Skeletal muscle satellite cell (primary cell): ENCODE results near the gene KRTAP5-2.
"Not testable (repeated sequence)": the region's sequence is repeated elsewhere in the genome, so short reads cannot be mapped to it uniquely, and the experiment has no call there.

Experiments used
- H3K27me3 ChIP-seq: 2 replicates; pipeline ENCODE4 v1.7.0; 2013; ENCODE audit warnings: low read length; ENCODE audit not compliant: control insufficient read depth, insufficient read depth
- H3K36me3 ChIP-seq: 2 replicates; pipeline ENCODE4 v1.7.0; 2013; ENCODE audit warnings: mild to moderate bottlenecking, control low read depth, low read length; ENCODE audit not compliant: insufficient read depth
- H3K4me1 ChIP-seq: 2 replicates; pipeline ENCODE4 v1.7.0; 2013; ENCODE audit warnings: low read length; ENCODE audit not compliant: control insufficient read depth, insufficient read depth
- H3K4me2 ChIP-seq: 2 replicates; pipeline ENCODE4 v1.7.0; 2013; ENCODE audit warnings: mild to moderate bottlenecking, low read length
- H3K4me3 ChIP-seq: 2 replicates; pipeline ENCODE4 v1.7.0; 2013; ENCODE audit warnings: low read length
- H3K9ac ChIP-seq: 2 replicates; pipeline ENCODE4 v1.7.0; 2013; ENCODE audit warnings: mild to moderate bottlenecking, low read depth, low read length, moderate library complexity
- H3K9me3 ChIP-seq: replicated peaks from 2 replicates; pipeline ENCODE4 v1.7.0; 2013; ENCODE audit warnings: mild to moderate bottlenecking, control low read depth, low read length

The KRTAP5-2 gene

GRCh38 chr11:1582909-1583308 lies 15.2 kb downstream of the KRTAP5-2 start:
- not testable (repeated sequence) for H3K4me2 ChIP-seq, H3K9ac ChIP-seq, H3K36me3 ChIP-seq, H3K4me1 ChIP-seq, H3K9me3 ChIP-seq, H3K4me3 ChIP-seq
- peaks cover 25% of the 10 kb centered on the region for H3K27me3 ChIP-seq

- Histone ChIP-seq H3K9ac (no peak overlapping the region), H3K36me3 (no peaks in the 10 kb centered on the region), H3K9me3 (no peaks in the 10 kb centered on the region), H3K4me1 (no peaks in the 10 kb centered on the region), H3K4me3 (no peak overlapping the region), H3K27me3 (peaks cover 26% of the 10 kb centered on the region), H3K4me2 (no peak overlapping the region)
These were observed 16.1 kb downstream of the KRTAP5-2 start for GRCh38 chr11:1581976-1582375.

GRCh38 chr11:1576825-1577224 lies 21.3 kb downstream of the KRTAP5-2 start:
- Histone ChIP-seq H3K4me1 (no peaks in the 10 kb centered on the region), H3K4me2 (no peak overlapping the region), H3K9ac (no peak overlapping the region), H3K27me3 (peaks cover 19% of the 10 kb centered on the region), H3K4me3 (no peak overlapping the region), H3K9me3 (no peaks in the 10 kb centered on the region), H3K36me3 (no peaks in the 10 kb centered on the region)

GRCh38 chr11:1575756-1576155 lies 22.3 kb downstream of the KRTAP5-2 start:
- not testable (repeated sequence) for H3K4me1 ChIP-seq, H3K9me3 ChIP-seq, H3K9ac ChIP-seq, H3K36me3 ChIP-seq, H3K4me2 ChIP-seq, H3K4me3 ChIP-seq
- peaks cover 25% of the 10 kb centered on the region for H3K27me3 ChIP-seq

GRCh38 chr11:1574933-1575242 lies 23.2 kb downstream of the KRTAP5-2 start:
- Histone ChIP-seq H3K4me3 (no peak overlapping the region), H3K4me2 (no peak overlapping the region), H3K36me3 (no peaks in the 10 kb centered on the region), H3K9ac (no peak overlapping the region), H3K4me1 (no peaks in the 10 kb centered on the region), H3K9me3 (no peaks in the 10 kb centered on the region), H3K27me3 (peaks cover 28% of the 10 kb centered on the region)

- no peak overlapping the region for H3K4me3 ChIP-seq
- no peak overlapping the region for H3K9ac ChIP-seq
These were observed 23.7 kb downstream of the KRTAP5-2 start for GRCh38 chr11:1574238-1574932.

GRCh38 chr11:1573903-1574237 lies 24.2 kb downstream of the KRTAP5-2 start:
- Histone ChIP-seq H3K4me1 (no peaks in the 10 kb centered on the region), H3K9me3 (no peaks in the 10 kb centered on the region), H3K36me3 (no peaks in the 10 kb centered on the region), H3K27me3 (peaks cover 32% of the 10 kb centered on the region), H3K9ac (no peak overlapping the region), H3K4me2 (no peak overlapping the region), H3K4me3 (no peak overlapping the region)

More at GRCh38 chr11:1574238-1574932, 23.7 kb downstream of the KRTAP5-2 start:
- no peaks in the 10 kb centered on the region for H3K9me3 ChIP-seq
- H3K4me2 ChIP-seq, result peak overlapping the region; percentile 25
- H3K36me3 ChIP-seq, result no peaks in the 10 kb centered on the region
- H3K27me3 ChIP-seq, result peaks cover 32% of the 10 kb centered on the region
- H3K4me1 ChIP-seq, result no peaks in the 10 kb centered on the region

- Histone ChIP-seq H3K36me3 (no peaks in the 10 kb centered on the region), H3K4me1 (no peaks in the 10 kb centered on the region), H3K4me3 (no peak overlapping the region), H3K9me3 (no peaks in the 10 kb centered on the region), H3K27me3 (peaks cover 32% of the 10 kb centered on the region), H3K4me2 (no peak overlapping the region), H3K9ac (no peak overlapping the region)
These were observed 24.8 kb downstream of the KRTAP5-2 start for GRCh38 chr11:1573077-1573902.

- H3K4me1 ChIP-seq, result no peaks in the 10 kb centered on the region
- H3K4me3 ChIP-seq, result peak within 1 kb of the TSS; percentile 56
- H3K4me2 ChIP-seq, result peak within 1 kb of the TSS; percentile 52
- no peak within 1 kb of the TSS for H3K9ac ChIP-seq
- H3K36me3 ChIP-seq, result no peaks in the 10 kb centered on the region
- peaks cover 27% of the 10 kb centered on the region for H3K27me3 ChIP-seq
- no peaks in the 10 kb centered on the region for H3K9me3 ChIP-seq
These were observed 25.7 kb downstream of the KRTAP5-2 start, which contains the start of gene DUSP8 for GRCh38 chr11:1572197-1573076. DUSP8 (minus strand) TSS chr11:1572271; CDS start chr11:1565826, 6,445 bp downstream.

GRCh38 chr11:1571760-1572196 lies 26.3 kb downstream of the KRTAP5-2 start:
- Histone ChIP-seq H3K27me3 (peaks cover 27% of the 10 kb centered on the region), H3K9ac (no peak overlapping the region), H3K36me3 (no peaks in the 10 kb centered on the region), H3K4me1 (no peaks in the 10 kb centered on the region), H3K9me3 (no peaks in the 10 kb centered on the region), H3K4me3 (no peak overlapping the region), H3K4me2 (no peak overlapping the region)
